MM.1S (cell line): ENCODE data around the gene TM9SF4.

ENCODE experiments used
- DNase-seq: peaks from one replicate; pipeline ENCODE4 v3.0.0-alpha.2; 2015
- H2AFZ ChIP-seq: fragments of 300-600 bp; sonication (generic); 2 replicates; pipeline ENCODE4 v1.6.0; 2016; ENCODE audit warnings: antibody characterized with exemption, low read length
- H3F3A ChIP-seq: fragments of 300-600 bp; sonication (generic); 2 replicates; pipeline ENCODE4 v1.6.1; 2016; ENCODE audit warnings: mild to moderate bottlenecking, antibody characterized with exemption, low read length, moderate library complexity, mixed read lengths; ENCODE audit not compliant: insufficient read depth
- H3K27ac ChIP-seq: fragments of 300-600 bp; sonication (generic); 2 replicates; pipeline ENCODE4 v1.5.1; 2016; ENCODE audit warnings: mild to moderate bottlenecking, low read length
- H3K27me3 ChIP-seq: fragments of 300-600 bp; sonication (generic); replicated peaks from 2 replicates; pipeline ENCODE4 v1.6.0; 2016; ENCODE audit warnings: low read length; ENCODE audit not compliant: insufficient read depth
- H3K36me3 ChIP-seq: fragments of 300-600 bp; sonication (generic); replicated peaks from 2 replicates; pipeline ENCODE4 v1.6.1; 2016; ENCODE audit warnings: mild to moderate bottlenecking, low read length, mixed read lengths; ENCODE audit not compliant: insufficient read depth
- H3K4me1 ChIP-seq: fragments of 300-600 bp; sonication (generic); 2 replicates; pipeline ENCODE4 v1.6.1; 2016; ENCODE audit warnings: low read length, mixed read lengths
- H3K4me2 ChIP-seq: fragments of 300-600 bp; sonication (generic); 2 replicates; pipeline ENCODE4 v1.6.0; 2016; ENCODE audit warnings: low read depth, low read length
- H3K4me3 ChIP-seq: fragments of 300-600 bp; sonication (generic); 2 replicates; pipeline ENCODE4 v1.5.1; 2016; ENCODE audit warnings: low read length, mixed read lengths
- H3K79me2 ChIP-seq: fragments of 300-600 bp; sonication (generic); 2 replicates; pipeline ENCODE4 v1.6.1; 2016; ENCODE audit warnings: mixed run types, low read length, mixed read lengths
- H3K9ac ChIP-seq: fragments of 300-600 bp; sonication (generic); 2 replicates; pipeline ENCODE4 v1.6.1; 2016; ENCODE audit warnings: low read length, mixed read lengths
- H3K9me2 ChIP-seq: fragments of 300-600 bp; sonication (generic); replicated peaks from 2 replicates; pipeline ENCODE4 v1.6.1; 2016; ENCODE audit warnings: mild to moderate bottlenecking, low read length, mixed read lengths; ENCODE audit not compliant: insufficient read depth
- H3K9me3 ChIP-seq: fragments of 300-600 bp; sonication (generic); replicated peaks from 2 replicates; pipeline ENCODE4 v1.6.1; 2016; ENCODE audit warnings: mild to moderate bottlenecking, low read length, mixed read lengths; ENCODE audit not compliant: insufficient read depth
- H4K20me1 ChIP-seq: fragments of 300-600 bp; sonication (generic); 2 replicates; pipeline ENCODE4 v1.6.1; 2016; ENCODE audit warnings: mild to moderate bottlenecking, low read length, moderate library complexity, mixed read lengths; ENCODE audit not compliant: insufficient read depth
- CTCF ChIP-seq: fragments of 300-600 bp; sonication (generic); IDR thresholded peaks from 2 replicates; pipeline ENCODE4 v1.5.1; 2016; ENCODE audit warnings: antibody characterized with exemption, low read length, mixed read lengths
- EZH2 ChIP-seq: fragments of 300-600 bp; sonication (generic); optimal IDR thresholded peaks from 2 replicates; pipeline ENCODE3; 2017; ENCODE audit warnings: low read depth, mild to moderate bottlenecking, antibody characterized with exemption, low read length, mixed read lengths
- EZH2phosphoT487 ChIP-seq: fragments of 300-600 bp; sonication (generic); IDR thresholded peaks from 2 replicates; pipeline ENCODE4 v1.6.1; 2018; ENCODE audit warnings: antibody characterized with exemption, low read length

The TM9SF4 gene

GRCh38 chr20:32110173-32110704 is 725 bp downstream of the TM9SF4 start:
- no peaks in the 10 kb centered on the region for H3K27me3 ChIP-seq
- H3F3A ChIP-seq = peaks cover 7% of the 10 kb centered on the region
- H3K9me2 ChIP-seq = no peaks in the 10 kb centered on the region
- H4K20me1 ChIP-seq = peaks cover 8% of the 10 kb centered on the region; the same call in 1 of the 2 replicates
- peak overlapping the region; percentile 78 for H3K4me3 ChIP-seq
- no peak for DNase-seq
- H3K4me2 ChIP-seq = peak overlapping the region; percentile 87
- peaks cover 13% of the 10 kb centered on the region for H3K4me1 ChIP-seq
- H3K9ac ChIP-seq = peak overlapping the region; percentile 92
- H3K27ac ChIP-seq = peak overlapping the region; percentile 80; the same call in 1 of the 2 replicates
- peaks cover 58% of the 10 kb centered on the region for H3K79me2 ChIP-seq
- H2AFZ ChIP-seq = peak overlapping the region; percentile 87
- TF ChIP-seq CTCF = no peak
- H3K9me3 ChIP-seq = no peaks in the 10 kb centered on the region
- no peaks in the 10 kb centered on the region for H3K36me3 ChIP-seq

GRCh38 chr20:32110727-32111126 is 1.2 kb downstream of the TM9SF4 start:
- Histone ChIP-seq H3K27me3 (no peaks in the 10 kb centered on the region), H3K36me3 (no peaks in the 10 kb centered on the region), H3K4me1 (peaks cover 13% of the 10 kb centered on the region), H3K27ac (peak overlapping the region; percentile 80; the same call in 1 of the 2 replicates), H3K4me2 (peak overlapping the region; percentile 87), H3F3A (peaks cover 7% of the 10 kb centered on the region), H2AFZ (no peak overlapping the region), H3K9ac (peak overlapping the region; percentile 92; the same call in 1 of the 2 replicates), H3K79me2 (peaks cover 63% of the 10 kb centered on the region), H3K4me3 (peak overlapping the region; percentile 78), H4K20me1 (peaks cover 8% of the 10 kb centered on the region; the same call in 1 of the 2 replicates), H3K9me3 (no peaks in the 10 kb centered on the region), H3K9me2 (no peaks in the 10 kb centered on the region)
- no peak for TF ChIP-seq EZH2phosphoT487
- TF ChIP-seq EZH2 = no peak
- TF ChIP-seq CTCF = no peak
- DNase-seq = no peak

- Histone ChIP-seq H3K9ac (0 out of 2 replicates have a peak overlapping the region, but pooled peaks have one; percentile 92), H3K9me2 (no peaks in the 10 kb centered on the region), H3K4me3 (peak overlapping the region; percentile 78; the same call in 1 of the 2 replicates), H3K4me2 (peak overlapping the region; percentile 87), H3K79me2 (peaks cover 67% of the 10 kb centered on the region), H3F3A (peaks cover 7% of the 10 kb centered on the region), H3K4me1 (peaks cover 13% of the 10 kb centered on the region), H2AFZ (no peak overlapping the region), H3K36me3 (no peaks in the 10 kb centered on the region), H3K27me3 (no peaks in the 10 kb centered on the region), H3K9me3 (no peaks in the 10 kb centered on the region), H3K27ac (peak overlapping the region; percentile 10; the same call in 1 of the 2 replicates), H4K20me1 (peaks cover 9% of the 10 kb centered on the region; the same call in 1 of the 2 replicates)
- DNase-seq = no peak
- TF ChIP-seq EZH2phosphoT487 (no peak), CTCF (no peak), EZH2 (no peak)
Measured at GRCh38 chr20:32111156-32111686, 1.7 kb downstream of the TM9SF4 start.
